ENCODE measurements around the gene HOXA3. TPM values are rescaled to one million over a fixed set of nuclear protein-coding genes. Genes with fewer than 3 reads are reported as not detected.

HOXA3 gene
- total RNA-seq, 1 experiment from 2014 or later, result 22.6 TPM

DNA sequence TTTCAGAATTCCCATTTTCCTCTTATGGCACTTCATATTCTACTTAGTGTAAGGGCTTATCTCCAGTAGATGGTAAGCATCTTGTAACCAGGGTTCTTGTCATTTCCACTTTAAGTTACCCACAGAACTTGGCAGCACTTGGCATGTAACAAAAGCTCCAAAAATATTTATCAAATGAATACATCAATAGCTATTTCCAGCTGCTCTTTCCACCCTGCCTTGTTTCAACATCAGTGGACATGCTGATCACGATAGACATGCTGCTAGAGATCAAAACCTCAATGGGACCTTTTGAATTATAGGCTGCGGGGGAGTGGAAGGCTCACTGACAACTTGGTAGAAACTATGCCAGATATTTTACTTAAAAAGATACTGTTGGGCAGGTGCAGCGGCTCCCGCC is 89.4 kb downstream of the HOXA3 start:
- DNase-seq, result no peak
- H3K27me3 ChIP-seq (replicated peaks; ENCODE audit: control insufficient read depth, insufficient read depth, low read length), result no peaks in the 10 kb centered on the region
- ChIA-PET POLR2A (no interaction called here), CTCF (no interaction called here)
- Mint-ChIP-seq H3K27me3 (ENCODE audit: insufficient read depth, unreplicated experiment) (peaks cover 2% of the 10 kb centered on the region), H3K9me3 (ENCODE audit: unreplicated experiment) (no peaks in the 10 kb centered on the region), H3K4me3 (ENCODE audit: unreplicated experiment) (no peak overlapping the region), H3K36me3 (ENCODE audit: insufficient read depth, unreplicated experiment) (no peaks in the 10 kb centered on the region), H3K27ac (ENCODE audit: unreplicated experiment) (no peak overlapping the region), H3K4me1 (ENCODE audit: low read depth, unreplicated experiment) (peaks cover 5% of the 10 kb centered on the region)
- H3K9me3 ChIP-seq, result no peaks in the 10 kb centered on the region
- TF ChIP-seq, protein P1, sequence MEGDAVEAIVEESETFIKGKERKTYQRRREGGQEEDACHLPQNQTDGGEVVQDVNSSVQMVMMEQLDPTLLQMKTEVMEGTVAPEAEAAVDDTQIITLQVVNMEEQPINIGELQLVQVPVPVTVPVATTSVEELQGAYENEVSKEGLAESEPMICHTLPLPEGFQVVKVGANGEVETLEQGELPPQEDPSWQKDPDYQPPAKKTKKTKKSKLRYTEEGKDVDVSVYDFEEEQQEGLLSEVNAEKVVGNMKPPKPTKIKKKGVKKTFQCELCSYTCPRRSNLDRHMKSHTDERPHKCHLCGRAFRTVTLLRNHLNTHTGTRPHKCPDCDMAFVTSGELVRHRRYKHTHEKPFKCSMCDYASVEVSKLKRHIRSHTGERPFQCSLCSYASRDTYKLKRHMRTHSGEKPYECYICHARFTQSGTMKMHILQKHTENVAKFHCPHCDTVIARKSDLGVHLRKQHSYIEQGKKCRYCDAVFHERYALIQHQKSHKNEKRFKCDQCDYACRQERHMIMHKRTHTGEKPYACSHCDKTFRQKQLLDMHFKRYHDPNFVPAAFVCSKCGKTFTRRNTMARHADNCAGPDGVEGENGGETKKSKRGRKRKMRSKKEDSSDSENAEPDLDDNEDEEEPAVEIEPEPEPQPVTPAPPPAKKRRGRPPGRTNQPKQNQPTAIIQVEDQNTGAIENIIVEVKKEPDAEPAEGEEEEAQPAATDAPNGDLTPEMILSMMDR (IDR thresholded peaks at IDR 0.05; ENCODE audit: insufficient read depth in 1 of 2, low read depth in 1 of 2, low read length in 1 of 2, severe bottlenecking in 1 of 2, unreplicated experiment in 1 of 2), result no peak
- intact Hi-C loops (cut with micrococcal nuclease; ENCODE audit: unreplicated experiment), result no loop called here
- H3K4me1 ChIP-seq, result peaks cover 3% of the 10 kb centered on the region; the same call in 1 of the 2 replicates
- no peaks in the 10 kb centered on the region for H3K36me3 ChIP-seq (ENCODE audit: control insufficient read depth, insufficient read depth, low read length)
- no peak overlapping the region for H3K4me3 ChIP-seq (ENCODE audit: low read depth, low read length)
- BruUV-seq (replicated peaks), result no TSS peak

Small RNAs within 50 kb of the gene (microRNA-seq; reads per million reads assigned to microRNA genes)
- gene MIR196B, result 1,116 reads per million, percentile 88 among the genes with 10 or more reads in this experiment

Other genes starting within 250 kb of the HOXA3 start
- 18.5 and 18.8 TPM in 2 replicates for gene HOXA1, start 56.6 kb downstream of the HOXA3 start, total RNA-seq (2022)
- 1.5 and 1.8 TPM in 2 replicates for gene HOXA2, start 49.9 kb downstream of the HOXA3 start, total RNA-seq (2022)
- gene HOXA4, start 21.8 kb downstream of the HOXA3 start, total RNA-seq (2022), result 4.8 and 5.5 TPM in 2 replicates
- 4.3 and 4.9 TPM in 2 replicates for gene HOXA5, start 8.9 kb downstream of the HOXA3 start, total RNA-seq (2022)
- 5.6 and 8.1 TPM in 2 replicates for gene HOXA6, start 4.8 kb downstream of the HOXA3 start, total RNA-seq (2022)
- gene HOXA7, start 4.1 kb upstream of the HOXA3 start, total RNA-seq (2022), result 19.7 and 19.9 TPM in 2 replicates
- gene HOXA9, start 13.0 kb upstream of the HOXA3 start, total RNA-seq (2022), result 14.4 and 16.7 TPM in 2 replicates
- gene HOXA10, start 21.7 kb upstream of the HOXA3 start, total RNA-seq (2022), result 7.8 and 9.5 TPM in 2 replicates
- gene HOXA11, start 32.6 kb upstream of the HOXA3 start, total RNA-seq (2022), result 0.53 and 0.73 TPM in 2 replicates
- 0.68 and 1.3 TPM in 2 replicates for gene HOXA13, start 47.5 kb upstream of the HOXA3 start, total RNA-seq (2022)
- gene EVX1, start 90.2 kb upstream of the HOXA3 start, total RNA-seq (2022), result not detected in 2 replicates